ENCODE results near the gene XPNPEP2. TPM values are rescaled to one million over a fixed set of nuclear protein-coding genes. Genes with fewer than 3 reads are reported as not detected.

Gene XPNPEP2
- total and polyA plus RNA-seq, 9 of the 15 experiments (the other 6 are each of a cell fraction or from before 2014, with no cell fraction given): 0.03 to 0.19 (median 0.09) TPM; not detected in 5

GRCh38 chrX:129690435-129690834 is 48.3 kb upstream of the XPNPEP2 start:
- Histone ChIP-seq H3K4me1 (replicated peaks in 1 of 2; ENCODE audit: control insufficient read depth in 2 of 2, insufficient read depth in 2 of 2, low read length in 2 of 2) (no peaks in the 10 kb centered on the region), H2AFZ (ENCODE audit: low read depth, low read length) (no peak overlapping the region), H3K79me2 (ENCODE audit: control insufficient read depth, insufficient read depth, low read length) (no peaks in the 10 kb centered on the region), H4K20me1 (replicated peaks; ENCODE audit: control insufficient read depth, insufficient read depth, low read length) (no peaks in the 10 kb centered on the region), H3K9me3 (replicated peaks; ENCODE audit: control insufficient read depth, insufficient read depth, low read depth, low read length) (no peaks in the 10 kb centered on the region), H3K9me1 (ENCODE audit: control insufficient read depth, insufficient read depth, low read length) (no peaks in the 10 kb centered on the region), H3K4me2 (ENCODE audit: insufficient read depth, low read length) (no peak overlapping the region), H3K9ac (ENCODE audit: insufficient read depth in 1 of 2, low read depth in 2 of 2, low read length in 2 of 2) (no peak overlapping the region), H3K27me3 (ENCODE audit: control insufficient read depth in 2 of 2, insufficient read depth in 2 of 2, low read length in 2 of 2) (peaks cover 3 to 25% of the 10 kb centered on the region in 2 experiments; a peak in 3 of 5 replicates), H3K27ac (ENCODE audit: extremely low read depth, low read depth, low read length) (no peak overlapping the region), H3K4me3 (no peak overlapping the region), H3K36me3 (ENCODE audit: control insufficient read depth, insufficient read depth, low read length) (no peaks in the 10 kb centered on the region)
- no peak for DNase-seq (ENCODE audit: extremely low read depth in 1 of 4, low spot score in 3 of 4)
- WGBS (ENCODE audit: insufficient coverage, low coverage, missing lambda C conversion rate): 2% methylated on average over 9 of the region's 10 CpGs
- intact Hi-C loops (cut with micrococcal nuclease): no loop called here
- no peak for ATAC-seq
- TF ChIP-seq ZNF507 (tag; conservative IDR thresholded peaks at IDR 0.05) (no peak), PBX2 (CRISPR knock-in tag; IDR thresholded peaks at IDR 0.05; ENCODE audit: low read depth) (no peak), PBX2 (tag; conservative IDR thresholded peaks at IDR 0.05; ENCODE audit: low read depth) (no peak), ZNF76 (CRISPR knock-in tag; IDR thresholded peaks at IDR 0.05; ENCODE audit: borderline replicate concordance) (no peak), ASH1L (IDR thresholded peaks at IDR 0.05; ENCODE audit: borderline replicate concordance, low read depth, partially characterized antibody) (no peak), FOXP4 (CRISPR knock-in tag; IDR thresholded peaks at IDR 0.05; ENCODE audit: borderline replicate concordance) (no peak), E2F5 (CRISPR knock-in tag; IDR thresholded peaks at IDR 0.05) (no peak), ETV6 (IDR thresholded peaks at IDR 0.05; ENCODE audit: borderline replicate concordance in 1 of 2, low read depth in 2 of 2, low read length in 1 of 2) (no peak), ETV6 (CRISPR knock-in tag; IDR thresholded peaks at IDR 0.05; ENCODE audit: borderline replicate concordance) (no peak), MED1 (CRISPR knock-in tag; IDR thresholded peaks at IDR 0.05; ENCODE audit: borderline replicate concordance) (no peak)
- CTCF ChIA-PET (ENCODE audit: low intra/inter-chr PET ratio): no interaction called here
- no peak for FAIRE-seq
- POLR2A ChIA-PET: no interaction called here
- in situ Hi-C loops (cut with MboI): no loop called here
- no TSS peak for BruUV-seq (replicated peaks)

Data from K562 (cell line).